ENCODE data around the gene NBL1.

GRCh38 chr1:19680644-19681043 is 36.5 kb downstream of the NBL1 start:
- TF ChIP-seq POLR2A (IDR thresholded peaks at IDR 0.05) (no peak), CTCF (IDR thresholded peaks at IDR 0.05) (no peak)

All from ovary (tissue), 3 donors.